Measurements from ENCODE around the gene LRRC46.

GRCh38 chr17:47822785-47823184 is 8.7 kb upstream of the LRRC46 start:
- no peak for TF ChIP-seq ARNT (IDR thresholded peaks at IDR 0.05)
- TF ChIP-seq NFRKB (IDR thresholded peaks at IDR 0.05), result no peak
- no peak for TF ChIP-seq SP1 (IDR thresholded peaks at IDR 0.05)

All from HEK293T (cell line).